NCI-H1694 (cell line): ENCODE results near the gene MAP4K5.

Experiments
- DNase-seq: peaks from one replicate; lab custom pipeline; 2025; lab: John Stamatoyannopoulos, UW

The MAP4K5 gene

GRCh38 chr14:50399251-50400032 lies 132.9 kb downstream of the MAP4K5 start:
- no peak for DNase-seq

GRCh38 chr14:50398189-50398580 lies 134.2 kb downstream of the MAP4K5 start:
- DNase-seq, result no peak

GRCh38 chr14:50397390-50398188 lies 134.8 kb downstream of the MAP4K5 start:
- DNase-seq, result peak; percentile 41

- no peak for DNase-seq
These were observed 135.6 kb downstream of the MAP4K5 start, which contains the start of gene CDKL1 for GRCh38 chr14:50396631-50397389. CDKL1 (minus strand) TSS chr14:50396881; CDS start chr14:50395868, 1,013 bp downstream.

- no peak for DNase-seq
These were observed 136.9 kb downstream of the MAP4K5 start for GRCh38 chr14:50395448-50395847.

- no peak for DNase-seq
These were observed 137.7 kb downstream of the MAP4K5 start for GRCh38 chr14:50394713-50395112.

- no peak for DNase-seq
These were observed 142.5 kb downstream of the MAP4K5 start for GRCh38 chr14:50389668-50390441.

GRCh38 chr14:50388256-50388931 lies 144.0 kb downstream of the MAP4K5 start:
- no peak for DNase-seq

GRCh38 chr14:50387548-50387947 lies 144.8 kb downstream of the MAP4K5 start:
- DNase-seq, result no peak

GRCh38 chr14:50383618-50384225 lies 148.6 kb downstream of the MAP4K5 start:
- peak; percentile 30 for DNase-seq

GRCh38 chr14:50381823-50382287 lies 150.5 kb downstream of the MAP4K5 start:
- DNase-seq, result no peak

GRCh38 chr14:50381008-50381407 lies 151.4 kb downstream of the MAP4K5 start:
- DNase-seq, result no peak

GRCh38 chr14:50380455-50380854 lies 151.9 kb downstream of the MAP4K5 start:
- no peak for DNase-seq

- DNase-seq, result no peak
These were observed 152.8 kb downstream of the MAP4K5 start for GRCh38 chr14:50379563-50379962.

- DNase-seq, result no peak
These were observed 154.8 kb downstream of the MAP4K5 start for GRCh38 chr14:50377550-50378085.

- DNase-seq, result no peak
These were observed 156.6 kb downstream of the MAP4K5 start for GRCh38 chr14:50375760-50376159.

- no peak for DNase-seq
These were observed 158.4 kb downstream of the MAP4K5 start for GRCh38 chr14:50373959-50374358.

- DNase-seq, result peak; percentile 86
These were observed 160.8 kb downstream of the MAP4K5 start for GRCh38 chr14:50371546-50371945.
